ENCODE data around the gene AFF3. TPM values are rescaled to one million over a fixed set of nuclear protein-coding genes. Genes with fewer than 3 reads are reported as not detected.

The AFF3 gene
- total and polyA plus RNA-seq, 2 of the 8 experiments (the other 6 are each of a cell fraction or from before 2014, with no cell fraction given): 0.27 to 3.0 TPM

- WGBS, 2 experiments (ENCODE audit: extremely low coverage in 1 of 2, insufficient coverage in 1 of 2, insufficient read length in 1 of 2, insufficient replicate concordance in 2 of 2, low coverage in 1 of 2, low lambda C conversion rate in 2 of 2, missing lambda C conversion rate in 1 of 2): 84% methylated on average over 4 of the region's 4 CpGs; no CpG with 5 or more reads in 1 of the 2 experiments
- ChIA-PET CTCF (ENCODE audit: partially characterized antibody) (interaction anchor here (0.7 kb wide), 2 partner anchors 47 to 114 kb away, joined by 3 read pairs; no protein-coding TSS in a partner anchor), POLR2A (ENCODE audit: partially characterized antibody) (no interaction called here)
- H2BK15ac ChIP-seq (ENCODE audit: low read length): no peak overlapping the region
- H2BK120ac ChIP-seq (replicated peaks; ENCODE audit: low read depth, low read length): no peak overlapping the region
- H3K9ac ChIP-seq (replicated peaks in 1 of 4; ENCODE audit: extremely low read depth in 1 of 4, low read depth in 3 of 4, low read length in 3 of 4): no peak overlapping the region
- TF ChIP-seq GABPA (IDR thresholded peaks at IDR 0.05; ENCODE audit: borderline replicate concordance, insufficient read depth, low read length): no peak
- TF ChIP-seq TCF12 (IDR thresholded peaks at IDR 0.05; ENCODE audit: low read depth, low read length): no peak
- no peak for TF ChIP-seq SAP30 (IDR thresholded peaks at IDR 0.05; ENCODE audit: insufficient read depth, insufficient replicate concordance, low read length)
- TF ChIP-seq RXRA (IDR thresholded peaks at IDR 0.05; ENCODE audit: insufficient read depth, low read depth, low read length): no peak
- TF ChIP-seq SP4 (IDR thresholded peaks at IDR 0.05; ENCODE audit: low read length): no peak
- TF ChIP-seq SIN3A (conservative IDR thresholded peaks at IDR 0.05 in 1 of 2, IDR thresholded peaks at IDR 0.05 in 1 of 2; ENCODE audit: low read depth in 1 of 2, low read length in 2 of 2): no peak
- no peak for TF ChIP-seq BRCA1 (IDR thresholded peaks at IDR 0.05; ENCODE audit: low read depth, low read length)
- TF ChIP-seq CBX5 (IDR thresholded peaks at IDR 0.05; ENCODE audit: low read depth, low read length): no peak
- no peak for TF ChIP-seq USF2 (IDR thresholded peaks at IDR 0.05; ENCODE audit: low read length)
- no peaks in the 10 kb centered on the region; a peak in 1 of 7 replicates for H3K27me3 ChIP-seq (replicated peaks in 1 of 4; ENCODE audit: control insufficient read depth in 3 of 4, extremely low read depth in 1 of 4, insufficient read depth in 3 of 4, low read length in 3 of 4)
- DNase-seq (ENCODE audit: low read depth in 1 of 2, low spot score in 2 of 2): no peak
- H3K4me2 ChIP-seq (ENCODE audit: insufficient read depth in 1 of 2, low read depth in 2 of 2, low read length in 2 of 2): no peak overlapping the region
- no peak overlapping the region for H4K8ac ChIP-seq (ENCODE audit: extremely low read depth, insufficient read depth, low read length)
- no peak overlapping the region for H2AFZ ChIP-seq (ENCODE audit: low read length)
- H3K23me2 ChIP-seq (ENCODE audit: low read depth, low read length): no peaks in the 10 kb centered on the region
- FAIRE-seq: no peak
- no peak overlapping the region for H3K27ac ChIP-seq (ENCODE audit: low read depth, low read length)
- H2BK5ac ChIP-seq (ENCODE audit: low read depth, low read length): no peak overlapping the region
- no peaks in the 10 kb centered on the region for H3K4me1 ChIP-seq (replicated peaks in 1 of 4; ENCODE audit: control insufficient read depth in 3 of 4, insufficient read depth in 4 of 4, low read length in 3 of 4)
- H4K20me1 ChIP-seq (replicated peaks in 1 of 2; ENCODE audit: control insufficient read depth in 1 of 2, insufficient read depth in 2 of 2, low read length in 2 of 2): no peaks in the 10 kb centered on the region
- H3K36me3 ChIP-seq (ENCODE audit: control insufficient read depth in 2 of 4, insufficient read depth in 4 of 4, low read length in 3 of 4): no peaks in the 10 kb centered on the region
- H2AK5ac ChIP-seq (ENCODE audit: low read depth, low read length): no peak overlapping the region
- no peak overlapping the region for H3K56ac ChIP-seq (replicated peaks; ENCODE audit: insufficient read length, low read depth, low read length)
- H2BK12ac ChIP-seq (ENCODE audit: low read depth, low read length): no peak overlapping the region
- no peak overlapping the region for H3K14ac ChIP-seq (ENCODE audit: insufficient read length)
- H3K23ac ChIP-seq (ENCODE audit: insufficient read length): no peak overlapping the region
- H3K79me1 ChIP-seq (ENCODE audit: low read depth, low read length): no peaks in the 10 kb centered on the region
- H4K91ac ChIP-seq (replicated peaks; ENCODE audit: insufficient read length, low read length): no peak overlapping the region
- no peaks in the 10 kb centered on the region for H3K79me2 ChIP-seq (ENCODE audit: control insufficient read depth in 1 of 2, insufficient read depth in 2 of 2, low read length in 2 of 2)
- no peaks in the 10 kb centered on the region for H3K9me3 ChIP-seq (ENCODE audit: insufficient read depth in 2 of 2, low read depth in 1 of 2, low read length in 1 of 2)
- H3K18ac ChIP-seq (ENCODE audit: extremely low read depth, low read length): no peak overlapping the region
- no peak overlapping the region for H4K5ac ChIP-seq (ENCODE audit: insufficient read length, low read depth, low read length)
- H3K4me3 ChIP-seq (ENCODE audit: extremely low read depth in 1 of 4, insufficient read depth in 2 of 4, low read depth in 3 of 4, low read length in 4 of 4): no peak overlapping the region
- no peak overlapping the region for H3K4ac ChIP-seq (replicated peaks; ENCODE audit: insufficient read length, low read depth, low read length)
- no peak overlapping the region for H2BK20ac ChIP-seq (ENCODE audit: low read length)
Measured at GRCh38 chr2:100148883-100149282, 6.5 kb upstream of the AFF3 start.
